GM12875 (cell line): Measurements from ENCODE around the gene GIGYF1.

ENCODE experiments used
- H3K4me3 ChIP-seq: one replicate; pipeline ENCODE4 v1.5.1; 2011; ENCODE audit warnings: low read depth, low read length, control low read depth
- CTCF ChIP-seq: IDR thresholded peaks from 2 replicates; pipeline ENCODE4 v1.5.1; 2011; ENCODE audit warnings: low read depth, mild to moderate bottlenecking, control low read depth, inconsistent platforms, low read length, moderate library complexity, borderline replicate concordance; ENCODE audit not compliant: insufficient read depth

The GIGYF1 gene

GRCh38 chr7:100678291-100678984 is 15.6 kb downstream of the GIGYF1 start:
- H3K4me3 ChIP-seq: no peak overlapping the region
- TF ChIP-seq CTCF: no peak

- no peak for TF ChIP-seq CTCF
- no peak overlapping the region for H3K4me3 ChIP-seq
Observed at GRCh38 chr7:100677308-100678267, 16.5 kb downstream of the GIGYF1 start.

DNA sequence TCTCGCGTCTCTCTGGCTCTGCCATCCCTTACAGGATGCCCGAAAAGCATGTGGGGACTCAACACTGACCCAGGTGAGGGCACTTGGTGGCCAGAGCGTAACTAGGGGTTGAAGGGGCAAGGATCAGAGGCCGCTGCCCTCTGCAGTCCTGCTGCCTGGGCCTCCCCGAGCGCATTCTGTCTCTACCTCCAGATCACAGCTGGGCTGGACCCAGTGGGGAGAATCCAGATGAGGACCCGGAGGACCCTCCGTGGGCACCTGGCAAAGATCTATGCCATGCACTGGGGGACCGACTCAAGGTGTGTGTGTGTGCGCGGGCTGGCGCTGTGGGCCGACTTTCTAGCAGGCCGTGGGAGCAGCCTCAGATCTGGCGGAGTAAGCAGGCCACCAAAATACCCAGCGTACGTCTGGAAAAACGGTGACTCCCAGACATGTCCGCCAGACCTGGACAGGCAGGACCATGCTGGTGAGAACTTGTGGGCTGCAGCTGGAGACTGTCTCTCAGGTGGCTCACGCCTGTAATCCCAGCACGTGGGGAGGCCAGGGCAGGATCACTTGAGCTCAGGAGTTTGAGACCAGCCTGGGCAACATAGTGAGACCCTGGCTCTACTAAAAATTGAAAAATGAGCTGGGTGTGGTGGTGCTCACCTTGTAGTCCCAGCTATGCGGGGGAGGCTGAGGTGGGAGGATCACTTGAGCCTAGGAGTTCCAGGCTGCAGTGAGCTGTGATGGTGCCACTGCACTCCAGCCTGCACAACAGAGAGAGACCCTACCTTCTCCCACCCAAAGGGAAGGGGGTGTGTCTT is 17.3 kb downstream of the GIGYF1 start:
- no peak for TF ChIP-seq CTCF
- no peak overlapping the region for H3K4me3 ChIP-seq

DNA sequence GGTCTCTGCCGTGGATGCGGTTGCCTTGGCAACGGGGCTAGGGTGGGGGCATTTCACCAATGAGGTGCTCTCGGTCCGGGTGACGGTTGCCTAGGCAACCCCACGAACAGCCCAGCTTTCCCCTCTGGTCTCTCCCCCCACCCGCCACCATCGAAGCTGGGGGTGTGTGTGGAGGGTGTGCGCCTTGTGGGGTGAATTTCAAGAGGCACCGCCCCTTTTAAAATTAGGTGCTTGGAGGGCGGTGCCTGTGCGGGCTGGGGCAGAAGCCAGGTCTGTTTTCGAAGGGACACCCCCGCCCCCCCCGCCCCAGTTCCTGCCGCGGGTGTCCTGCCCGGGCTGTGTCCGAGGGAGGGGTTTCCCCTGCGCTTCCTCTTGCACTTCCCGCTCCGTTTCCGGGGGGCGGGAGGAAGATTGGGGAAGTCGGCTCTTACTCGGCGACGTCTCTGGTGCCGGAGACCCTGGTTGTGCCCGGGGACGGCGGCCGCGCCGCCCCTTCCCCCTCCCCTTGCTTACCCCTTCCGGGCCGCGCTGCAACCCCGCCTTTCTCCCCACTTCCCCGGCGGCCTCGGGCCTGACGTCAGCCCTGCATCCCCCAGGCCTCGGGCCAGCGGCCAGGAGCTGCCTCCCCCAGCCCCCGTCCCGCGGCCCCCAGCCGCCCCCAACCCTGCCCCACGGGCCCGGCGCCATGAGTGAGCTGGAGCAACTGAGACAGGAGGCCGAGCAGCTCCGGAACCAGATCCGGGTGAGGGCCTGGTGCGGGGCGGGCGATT is 18.3 kb downstream of the GIGYF1 start:
- TF ChIP-seq CTCF: no peak

DNA sequence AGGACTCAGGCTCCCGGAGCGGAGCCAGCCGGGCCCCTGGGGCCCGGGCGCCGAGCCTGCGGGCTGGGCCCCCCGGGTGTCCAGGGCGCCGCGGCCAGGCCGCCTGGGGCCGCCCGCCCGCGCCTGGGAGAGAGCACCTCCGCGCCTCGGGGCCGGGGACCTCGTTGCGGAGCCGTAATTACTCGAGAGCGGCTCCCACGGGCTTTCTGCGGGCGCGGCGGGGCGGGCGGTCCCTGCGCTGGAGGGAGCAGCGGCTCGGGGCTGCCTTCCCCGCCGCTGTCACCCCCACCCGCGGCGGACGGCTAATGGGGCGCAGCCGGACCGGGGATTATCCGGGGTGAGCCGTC is 19.0 kb downstream of the GIGYF1 start:
- TF ChIP-seq CTCF: no peak
- H3K4me3 ChIP-seq: peak overlapping the region; percentile 94

More for the DNA sequence above, 18.3 kb downstream of the GIGYF1 start:
- H3K4me3 ChIP-seq: peak overlapping the region; percentile 94

DNA sequence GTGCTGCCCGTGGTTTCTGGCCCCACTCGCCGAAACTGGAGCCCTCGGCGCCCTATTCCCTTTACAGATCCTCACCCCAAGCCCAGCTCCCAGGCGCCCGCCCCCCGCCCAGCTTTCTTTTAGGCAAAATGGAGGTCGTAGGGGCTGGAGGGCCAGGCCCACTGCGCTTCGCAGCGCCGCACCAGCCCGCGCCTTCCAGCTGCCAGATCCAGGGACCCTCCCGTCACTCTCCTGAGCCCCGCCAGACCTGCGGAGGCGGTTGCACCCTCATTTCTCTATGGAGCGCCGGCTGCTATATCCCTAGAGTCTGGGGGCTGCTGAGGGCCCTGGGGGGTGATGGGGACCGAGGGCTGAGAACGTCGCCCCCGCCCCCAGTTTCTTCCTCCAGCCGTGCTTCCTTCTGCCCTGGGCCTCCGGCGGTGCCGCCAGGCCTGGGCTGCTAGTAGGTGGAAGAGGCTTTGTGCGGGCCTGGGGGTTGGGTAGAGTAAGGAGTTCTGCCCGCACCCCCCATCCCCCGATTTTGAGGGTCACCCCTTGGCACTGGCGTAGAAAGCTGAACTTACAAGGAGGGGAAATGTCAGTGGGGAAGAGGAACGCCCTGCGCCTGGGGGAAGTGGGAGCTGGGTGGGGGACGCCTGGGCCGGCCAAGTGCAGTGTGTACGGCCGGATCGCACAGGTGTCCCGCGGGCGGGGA is 19.5 kb downstream of the GIGYF1 start:
- peak overlapping the region; percentile 94 for H3K4me3 ChIP-seq
- TF ChIP-seq CTCF: no peak
